ENCODE measurements around the gene UFD1. TPM values are rescaled to one million over a fixed set of nuclear protein-coding genes. Genes with fewer than 3 reads are reported as not detected.

UFD1 gene
- total RNA-seq, 1 experiment from 2014 or later, result 57.9 TPM

DNA sequence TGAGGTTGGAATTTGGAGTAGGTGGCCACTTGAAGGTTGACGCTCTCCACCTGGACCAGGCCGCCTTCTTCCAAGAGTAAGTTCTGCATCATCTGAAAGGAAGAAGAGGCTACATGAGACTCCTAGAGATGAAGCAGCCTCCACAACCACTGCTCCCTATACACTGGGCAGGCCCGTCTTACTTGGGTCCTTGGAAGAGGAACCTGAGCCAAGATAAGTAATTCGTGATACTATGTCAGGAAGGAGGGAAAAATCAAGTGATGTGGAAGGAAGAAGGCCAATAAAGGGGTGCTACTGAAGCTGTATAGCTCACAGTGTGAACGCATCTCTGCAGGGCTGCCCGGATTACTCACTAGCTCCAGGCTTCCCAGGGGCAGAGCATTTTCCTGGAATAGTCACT is 11.1 kb downstream of the UFD1 start:
- TF ChIP-seq, protein P1, sequence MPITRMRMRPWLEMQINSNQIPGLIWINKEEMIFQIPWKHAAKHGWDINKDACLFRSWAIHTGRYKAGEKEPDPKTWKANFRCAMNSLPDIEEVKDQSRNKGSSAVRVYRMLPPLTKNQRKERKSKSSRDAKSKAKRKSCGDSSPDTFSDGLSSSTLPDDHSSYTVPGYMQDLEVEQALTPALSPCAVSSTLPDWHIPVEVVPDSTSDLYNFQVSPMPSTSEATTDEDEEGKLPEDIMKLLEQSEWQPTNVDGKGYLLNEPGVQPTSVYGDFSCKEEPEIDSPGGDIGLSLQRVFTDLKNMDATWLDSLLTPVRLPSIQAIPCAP (CRISPR knock-in tag; IDR thresholded peaks at IDR 0.05), result no peak
- TF ChIP-seq, protein P2, sequence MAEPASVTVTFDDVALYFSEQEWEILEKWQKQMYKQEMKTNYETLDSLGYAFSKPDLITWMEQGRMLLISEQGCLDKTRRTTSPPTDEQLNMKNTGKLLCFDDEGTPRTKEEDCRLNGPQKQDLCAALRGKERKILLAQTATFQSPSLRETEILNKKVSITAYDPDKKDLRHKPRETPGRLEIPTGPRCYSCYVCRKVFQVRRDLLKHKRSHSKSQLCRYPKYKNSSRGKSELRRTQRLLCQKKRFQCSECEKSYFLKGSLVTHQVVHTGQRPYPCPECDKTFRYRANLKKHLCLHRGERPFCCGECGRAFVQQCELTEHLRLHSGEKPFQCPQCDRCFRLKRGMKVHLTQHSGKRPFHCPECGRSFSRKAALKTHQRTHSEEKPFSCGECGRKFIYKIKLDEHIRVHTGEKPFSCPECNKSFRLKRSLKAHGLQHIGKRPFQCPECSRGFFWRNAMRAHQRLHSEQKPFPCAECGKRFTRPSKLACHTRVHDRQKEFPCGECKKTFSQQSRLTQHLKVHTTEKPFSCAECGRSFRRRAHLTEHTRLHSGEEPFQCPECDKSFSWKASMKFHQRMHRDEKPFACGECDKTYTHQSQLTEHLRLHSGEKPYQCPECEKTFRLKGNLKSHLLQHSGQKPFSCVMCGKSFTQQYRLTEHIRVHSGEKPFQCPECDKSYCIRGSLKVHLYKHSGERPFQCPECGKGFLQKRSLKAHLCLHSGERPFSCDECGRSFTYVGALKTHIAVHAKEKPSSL (CRISPR knock-in tag; conservative IDR thresholded peaks at IDR 0.05), result no peak
- TF ChIP-seq, protein P3, sequence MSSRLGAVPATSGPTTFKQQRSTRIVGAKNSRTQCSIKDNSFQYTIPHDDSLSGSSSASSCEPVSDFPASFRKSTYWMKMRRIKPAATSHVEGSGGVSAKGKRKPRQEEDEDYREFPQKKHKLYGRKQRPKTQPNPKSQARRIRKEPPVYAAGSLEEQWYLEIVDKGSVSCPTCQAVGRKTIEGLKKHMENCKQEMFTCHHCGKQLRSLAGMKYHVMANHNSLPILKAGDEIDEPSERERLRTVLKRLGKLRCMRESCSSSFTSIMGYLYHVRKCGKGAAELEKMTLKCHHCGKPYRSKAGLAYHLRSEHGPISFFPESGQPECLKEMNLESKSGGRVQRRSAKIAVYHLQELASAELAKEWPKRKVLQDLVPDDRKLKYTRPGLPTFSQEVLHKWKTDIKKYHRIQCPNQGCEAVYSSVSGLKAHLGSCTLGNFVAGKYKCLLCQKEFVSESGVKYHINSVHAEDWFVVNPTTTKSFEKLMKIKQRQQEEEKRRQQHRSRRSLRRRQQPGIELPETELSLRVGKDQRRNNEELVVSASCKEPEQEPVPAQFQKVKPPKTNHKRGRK (CRISPR knock-in tag; IDR thresholded peaks at IDR 0.05; ENCODE audit: borderline replicate concordance), result no peak
- no peak for TF ChIP-seq SOX15 (CRISPR knock-in tag; IDR thresholded peaks at IDR 0.05)
- TF ChIP-seq, protein P4, sequence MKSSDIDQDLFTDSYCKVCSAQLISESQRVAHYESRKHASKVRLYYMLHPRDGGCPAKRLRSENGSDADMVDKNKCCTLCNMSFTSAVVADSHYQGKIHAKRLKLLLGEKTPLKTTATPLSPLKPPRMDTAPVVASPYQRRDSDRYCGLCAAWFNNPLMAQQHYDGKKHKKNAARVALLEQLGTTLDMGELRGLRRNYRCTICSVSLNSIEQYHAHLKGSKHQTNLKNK (CRISPR knock-in tag; IDR thresholded peaks at IDR 0.05), result no peak
- no peak for TF ChIP-seq FOXK1 (CRISPR knock-in tag; IDR thresholded peaks at IDR 0.05)
- TF ChIP-seq, protein P5, sequence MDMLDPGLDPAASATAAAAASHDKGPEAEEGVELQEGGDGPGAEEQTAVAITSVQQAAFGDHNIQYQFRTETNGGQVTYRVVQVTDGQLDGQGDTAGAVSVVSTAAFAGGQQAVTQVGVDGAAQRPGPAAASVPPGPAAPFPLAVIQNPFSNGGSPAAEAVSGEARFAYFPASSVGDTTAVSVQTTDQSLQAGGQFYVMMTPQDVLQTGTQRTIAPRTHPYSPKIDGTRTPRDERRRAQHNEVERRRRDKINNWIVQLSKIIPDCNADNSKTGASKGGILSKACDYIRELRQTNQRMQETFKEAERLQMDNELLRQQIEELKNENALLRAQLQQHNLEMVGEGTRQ (CRISPR knock-in tag; IDR thresholded peaks at IDR 0.05), result no peak
- no peak for TF ChIP-seq MYBL2 (CRISPR knock-in tag; IDR thresholded peaks at IDR 0.05)
- TF ChIP-seq CREM (CRISPR knock-in tag; IDR thresholded peaks at IDR 0.05), result no peak
- no peak for TF ChIP-seq NR1H2 (CRISPR knock-in tag; IDR thresholded peaks at IDR 0.05)
- TF ChIP-seq ATF1 (CRISPR knock-in tag; IDR thresholded peaks at IDR 0.05), result no peak
- TF ChIP-seq, protein P6, sequence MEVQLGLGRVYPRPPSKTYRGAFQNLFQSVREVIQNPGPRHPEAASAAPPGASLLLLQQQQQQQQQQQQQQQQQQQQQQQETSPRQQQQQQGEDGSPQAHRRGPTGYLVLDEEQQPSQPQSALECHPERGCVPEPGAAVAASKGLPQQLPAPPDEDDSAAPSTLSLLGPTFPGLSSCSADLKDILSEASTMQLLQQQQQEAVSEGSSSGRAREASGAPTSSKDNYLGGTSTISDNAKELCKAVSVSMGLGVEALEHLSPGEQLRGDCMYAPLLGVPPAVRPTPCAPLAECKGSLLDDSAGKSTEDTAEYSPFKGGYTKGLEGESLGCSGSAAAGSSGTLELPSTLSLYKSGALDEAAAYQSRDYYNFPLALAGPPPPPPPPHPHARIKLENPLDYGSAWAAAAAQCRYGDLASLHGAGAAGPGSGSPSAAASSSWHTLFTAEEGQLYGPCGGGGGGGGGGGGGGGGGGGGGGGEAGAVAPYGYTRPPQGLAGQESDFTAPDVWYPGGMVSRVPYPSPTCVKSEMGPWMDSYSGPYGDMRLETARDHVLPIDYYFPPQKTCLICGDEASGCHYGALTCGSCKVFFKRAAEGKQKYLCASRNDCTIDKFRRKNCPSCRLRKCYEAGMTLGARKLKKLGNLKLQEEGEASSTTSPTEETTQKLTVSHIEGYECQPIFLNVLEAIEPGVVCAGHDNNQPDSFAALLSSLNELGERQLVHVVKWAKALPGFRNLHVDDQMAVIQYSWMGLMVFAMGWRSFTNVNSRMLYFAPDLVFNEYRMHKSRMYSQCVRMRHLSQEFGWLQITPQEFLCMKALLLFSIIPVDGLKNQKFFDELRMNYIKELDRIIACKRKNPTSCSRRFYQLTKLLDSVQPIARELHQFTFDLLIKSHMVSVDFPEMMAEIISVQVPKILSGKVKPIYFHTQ (CRISPR knock-in tag; IDR thresholded peaks at IDR 0.05), result no peak
- TF ChIP-seq, protein P7, sequence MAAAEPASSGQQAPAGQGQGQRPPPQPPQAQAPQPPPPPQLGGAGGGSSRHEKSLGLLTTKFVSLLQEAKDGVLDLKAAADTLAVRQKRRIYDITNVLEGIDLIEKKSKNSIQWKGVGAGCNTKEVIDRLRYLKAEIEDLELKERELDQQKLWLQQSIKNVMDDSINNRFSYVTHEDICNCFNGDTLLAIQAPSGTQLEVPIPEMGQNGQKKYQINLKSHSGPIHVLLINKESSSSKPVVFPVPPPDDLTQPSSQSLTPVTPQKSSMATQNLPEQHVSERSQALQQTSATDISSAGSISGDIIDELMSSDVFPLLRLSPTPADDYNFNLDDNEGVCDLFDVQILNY (CRISPR knock-in tag; IDR thresholded peaks at IDR 0.05), result no peak
- TF ChIP-seq CBFB (CRISPR knock-in tag; IDR thresholded peaks at IDR 0.05; ENCODE audit: low read depth), result no peak
- no peak for TF ChIP-seq ZNF121 (CRISPR knock-in tag; IDR thresholded peaks at IDR 0.05)
- TF ChIP-seq, protein P8, sequence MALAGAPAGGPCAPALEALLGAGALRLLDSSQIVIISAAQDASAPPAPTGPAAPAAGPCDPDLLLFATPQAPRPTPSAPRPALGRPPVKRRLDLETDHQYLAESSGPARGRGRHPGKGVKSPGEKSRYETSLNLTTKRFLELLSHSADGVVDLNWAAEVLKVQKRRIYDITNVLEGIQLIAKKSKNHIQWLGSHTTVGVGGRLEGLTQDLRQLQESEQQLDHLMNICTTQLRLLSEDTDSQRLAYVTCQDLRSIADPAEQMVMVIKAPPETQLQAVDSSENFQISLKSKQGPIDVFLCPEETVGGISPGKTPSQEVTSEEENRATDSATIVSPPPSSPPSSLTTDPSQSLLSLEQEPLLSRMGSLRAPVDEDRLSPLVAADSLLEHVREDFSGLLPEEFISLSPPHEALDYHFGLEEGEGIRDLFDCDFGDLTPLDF (CRISPR knock-in tag; IDR thresholded peaks at IDR 0.05), result no peak
- DNase-seq (ENCODE audit: low spot score) (no peak), ATAC-seq (no peak)
- H3K27me3 Mint-ChIP-seq (ENCODE audit: low read depth), result no peaks in the 10 kb centered on the region
- H3K36me3 Mint-ChIP-seq, result peaks cover 60% of the 10 kb centered on the region
- no peak overlapping the region for H3K4me3 Mint-ChIP-seq
- no peaks in the 10 kb centered on the region for H3K4me1 Mint-ChIP-seq
- ChIA-PET CTCF (no interaction called here), POLR2A (no interaction called here)
- H3K27ac Mint-ChIP-seq, result no peak overlapping the region
- no peaks in the 10 kb centered on the region for H3K9me3 Mint-ChIP-seq
